ENCODE data around the gene KRT84.

The KRT84 gene

DNA sequence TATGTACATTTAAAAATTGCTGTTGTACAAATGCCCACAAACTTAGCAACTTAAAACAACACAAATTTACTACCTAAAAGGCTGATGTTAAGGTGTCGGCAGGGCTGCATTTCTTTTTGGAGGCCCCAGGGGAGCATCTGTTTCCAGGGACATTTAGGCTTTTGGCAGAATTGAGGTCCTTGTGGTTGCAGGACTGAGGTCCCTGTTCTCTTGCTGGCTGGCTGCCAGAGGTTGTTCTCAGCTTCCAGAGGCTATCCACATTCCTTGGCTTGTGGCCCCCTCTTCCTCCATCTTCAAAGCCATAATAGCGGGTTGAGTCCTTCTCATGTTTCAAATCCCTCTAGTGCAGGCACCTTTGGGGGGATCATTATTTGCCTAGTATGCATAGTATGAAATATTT lies 41.9 kb downstream of the KRT84 start:
- Histone ChIP-seq H4K8ac (ENCODE audit: low read length) (no peak overlapping the region), H3K4me3 (ENCODE audit: insufficient read depth in 1 of 2, low read depth in 1 of 2, low read length in 2 of 2) (no peak overlapping the region), H3K36me3 (ENCODE audit: control insufficient read depth in 1 of 2, insufficient read depth in 2 of 2, low read depth in 1 of 2, low read length in 2 of 2) (no peaks in the 10 kb centered on the region), H3K27ac (ENCODE audit: low read length, poor library complexity, severe bottlenecking) (no peak overlapping the region), H3K9ac (ENCODE audit: low read length) (no peak overlapping the region), H3K4ac (ENCODE audit: low read depth in 1 of 2, low read length in 2 of 2) (no peak overlapping the region), H3K14ac (ENCODE audit: low read length in 2 of 2) (no peak overlapping the region), H2BK5ac (ENCODE audit: low read depth, low read length, poor library complexity, severe bottlenecking) (no peak overlapping the region), H3K27me3 (ENCODE audit: control insufficient read depth in 1 of 2, insufficient read depth in 1 of 2, low read length in 2 of 2) (peaks cover 67 to 97% of the 10 kb centered on the region in 2 experiments), H4K91ac (ENCODE audit: low read length) (no peak overlapping the region), H3K9me3 (ENCODE audit: control insufficient read depth, low read length) (peaks cover 7% of the 10 kb centered on the region), H3K4me1 (ENCODE audit: control insufficient read depth, insufficient read depth, low read depth, low read length) (no peaks in the 10 kb centered on the region), H2BK12ac (ENCODE audit: low read length in 2 of 2) (no peak overlapping the region), H3K18ac (ENCODE audit: low read depth in 1 of 2, low read length in 2 of 2) (no peak overlapping the region), H2BK120ac (ENCODE audit: low read depth, low read length) (no peak overlapping the region), H3K4me2 (ENCODE audit: low read length, poor library complexity, severe bottlenecking) (no peak overlapping the region), H2AFZ (ENCODE audit: low read depth, low read length) (no peak overlapping the region), H2AK5ac (ENCODE audit: low read length, severe bottlenecking) (no peak overlapping the region), H3K23ac (ENCODE audit: low read length in 2 of 2) (no peak overlapping the region), H3K79me1 (replicated peaks; ENCODE audit: low read length, poor library complexity, severe bottlenecking) (no peaks in the 10 kb centered on the region), H2BK15ac (ENCODE audit: low read depth, poor library complexity, severe bottlenecking) (no peak overlapping the region)
- no peak for DNase-seq
- 75% methylated on average over 2 of the region's 2 CpGs for WGBS

DNA sequence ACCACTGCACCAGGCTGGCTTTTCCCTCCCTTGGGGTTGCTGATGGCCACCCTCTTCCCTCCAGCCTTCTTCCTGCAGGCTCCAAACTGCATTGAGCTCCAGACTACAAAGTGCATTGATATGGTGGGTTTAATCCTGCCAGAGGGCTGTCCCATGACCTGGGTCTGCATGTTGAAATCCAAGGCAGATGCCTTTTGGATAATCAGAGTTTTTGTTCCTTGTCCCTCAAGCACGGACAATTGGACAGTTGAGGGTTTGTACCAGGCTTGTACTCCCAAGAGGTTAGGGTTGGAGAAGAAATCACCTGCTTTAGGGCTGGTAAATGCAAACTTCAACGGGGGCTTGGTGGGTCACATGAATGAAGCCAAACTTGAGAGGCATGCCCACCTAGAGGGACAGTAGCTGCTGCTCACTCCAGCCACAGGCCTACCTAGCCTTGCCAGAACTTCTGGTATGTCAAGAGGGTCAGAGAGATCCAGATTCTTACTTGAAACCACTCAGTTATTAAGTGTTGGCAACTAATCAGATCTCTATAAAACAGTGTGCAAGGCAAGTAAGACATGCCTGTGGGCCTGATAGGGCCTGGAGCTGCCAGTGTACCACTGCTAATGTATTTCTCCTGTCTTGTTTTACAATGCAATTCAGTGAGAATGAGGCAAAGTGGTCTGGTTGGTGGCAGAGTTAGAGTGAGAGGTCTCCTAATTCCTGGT lies 42.5 kb downstream of the KRT84 start:
- Histone ChIP-seq H3K79me1 (replicated peaks; ENCODE audit: low read length, poor library complexity, severe bottlenecking) (no peaks in the 10 kb centered on the region), H2BK15ac (ENCODE audit: low read depth, poor library complexity, severe bottlenecking) (no peak overlapping the region), H3K4me3 (ENCODE audit: insufficient read depth in 1 of 2, low read depth in 1 of 2, low read length in 2 of 2) (no peak overlapping the region), H3K36me3 (ENCODE audit: control insufficient read depth in 1 of 2, insufficient read depth in 2 of 2, low read depth in 1 of 2, low read length in 2 of 2) (no peaks in the 10 kb centered on the region), H3K4me2 (ENCODE audit: low read length, poor library complexity, severe bottlenecking) (no peak overlapping the region), H2BK5ac (ENCODE audit: low read depth, low read length, poor library complexity, severe bottlenecking) (no peak overlapping the region), H3K23ac (ENCODE audit: low read length in 2 of 2) (no peak overlapping the region), H3K4ac (ENCODE audit: low read depth in 1 of 2, low read length in 2 of 2) (no peak overlapping the region), H4K91ac (ENCODE audit: low read length) (no peak overlapping the region), H2BK12ac (ENCODE audit: low read length in 2 of 2) (no peak overlapping the region), H3K9me3 (ENCODE audit: control insufficient read depth, low read length) (peaks cover 7% of the 10 kb centered on the region), H2BK120ac (ENCODE audit: low read depth, low read length) (no peak overlapping the region), H3K4me1 (ENCODE audit: control insufficient read depth, insufficient read depth, low read depth, low read length) (no peaks in the 10 kb centered on the region), H3K27me3 (ENCODE audit: control insufficient read depth in 1 of 2, insufficient read depth in 1 of 2, low read length in 2 of 2) (peaks cover 67 to 94% of the 10 kb centered on the region in 2 experiments), H3K14ac (ENCODE audit: low read length in 2 of 2) (no peak overlapping the region), H3K9ac (ENCODE audit: low read length) (no peak overlapping the region), H4K8ac (ENCODE audit: low read length) (no peak overlapping the region), H3K18ac (ENCODE audit: low read depth in 1 of 2, low read length in 2 of 2) (no peak overlapping the region), H2AFZ (ENCODE audit: low read depth, low read length) (no peak overlapping the region), H2AK5ac (ENCODE audit: low read length, severe bottlenecking) (no peak overlapping the region), H3K27ac (ENCODE audit: low read length, poor library complexity, severe bottlenecking) (no peak overlapping the region)
- 65% methylated on average over 2 of the region's 2 CpGs for WGBS
- DNase-seq = no peak

DNA sequence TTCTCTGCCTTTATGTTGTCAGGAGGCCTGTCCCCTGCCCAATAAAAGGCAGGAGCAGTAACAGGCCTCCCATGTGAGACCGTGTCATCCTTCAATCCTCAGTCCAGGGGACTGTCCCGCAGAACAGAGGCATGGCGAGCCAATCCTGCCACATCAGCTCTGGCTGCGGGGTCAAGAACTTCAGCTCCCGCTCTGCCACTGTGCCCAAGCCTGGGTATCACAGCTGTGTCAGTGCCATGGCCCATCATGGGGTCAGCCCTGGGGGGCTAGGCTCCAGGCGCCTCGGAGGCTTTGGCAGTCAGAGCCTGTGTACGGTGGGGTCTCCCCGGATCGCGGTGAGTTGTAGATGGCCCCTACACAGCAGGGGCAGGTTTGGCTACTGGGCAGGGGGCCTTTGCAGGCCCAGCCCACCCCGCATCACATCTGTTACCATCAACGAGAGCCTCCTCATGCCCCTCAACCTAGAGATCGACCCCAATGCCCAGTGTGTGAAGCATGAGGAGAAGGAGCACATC lies 44.3 kb downstream of the KRT84 start:
- no peak overlapping the region for H3K4me3 ChIP-seq (ENCODE audit: insufficient read depth in 1 of 2, low read depth in 1 of 2, low read length in 2 of 2)
- WGBS = 88% methylated on average over 12 of the region's 14 CpGs
- no peak overlapping the region for H2BK12ac ChIP-seq (ENCODE audit: low read length in 2 of 2)
- no peaks in the 10 kb centered on the region for H3K36me3 ChIP-seq (ENCODE audit: control insufficient read depth in 1 of 2, insufficient read depth in 2 of 2, low read depth in 1 of 2, low read length in 2 of 2)
- H3K4ac ChIP-seq (ENCODE audit: low read depth in 1 of 2, low read length in 2 of 2) = no peak overlapping the region
- H2BK120ac ChIP-seq (ENCODE audit: low read depth, low read length) = no peak overlapping the region
- H3K9ac ChIP-seq (ENCODE audit: low read length) = no peak overlapping the region
- no peak overlapping the region for H3K27ac ChIP-seq (ENCODE audit: low read length, poor library complexity, severe bottlenecking)
- H3K9me3 ChIP-seq (ENCODE audit: control insufficient read depth, low read length) = peaks cover 7% of the 10 kb centered on the region
- no peak overlapping the region for H3K4me2 ChIP-seq (ENCODE audit: low read length, poor library complexity, severe bottlenecking)
- peaks cover 65 to 76% of the 10 kb centered on the region in 2 experiments for H3K27me3 ChIP-seq (ENCODE audit: control insufficient read depth in 1 of 2, insufficient read depth in 1 of 2, low read length in 2 of 2)
- H2BK5ac ChIP-seq (ENCODE audit: low read depth, low read length, poor library complexity, severe bottlenecking) = no peak overlapping the region
- no peak overlapping the region for H4K91ac ChIP-seq (ENCODE audit: low read length)
- no peak overlapping the region for H3K14ac ChIP-seq (ENCODE audit: low read length in 2 of 2)
- H2AFZ ChIP-seq (ENCODE audit: low read depth, low read length) = no peak overlapping the region
- no peak overlapping the region for H2AK5ac ChIP-seq (ENCODE audit: low read length, severe bottlenecking)
- no peaks in the 10 kb centered on the region for H3K4me1 ChIP-seq (ENCODE audit: control insufficient read depth, insufficient read depth, low read depth, low read length)
- H2BK15ac ChIP-seq (ENCODE audit: low read depth, poor library complexity, severe bottlenecking) = no peak overlapping the region
- no peak overlapping the region for H4K8ac ChIP-seq (ENCODE audit: low read length)
- no peak overlapping the region for H3K23ac ChIP-seq (ENCODE audit: low read length in 2 of 2)
- H3K18ac ChIP-seq (ENCODE audit: low read depth in 1 of 2, low read length in 2 of 2) = no peak overlapping the region
- no peaks in the 10 kb centered on the region for H3K79me1 ChIP-seq (replicated peaks; ENCODE audit: low read length, poor library complexity, severe bottlenecking)
- no peak for DNase-seq

DNA sequence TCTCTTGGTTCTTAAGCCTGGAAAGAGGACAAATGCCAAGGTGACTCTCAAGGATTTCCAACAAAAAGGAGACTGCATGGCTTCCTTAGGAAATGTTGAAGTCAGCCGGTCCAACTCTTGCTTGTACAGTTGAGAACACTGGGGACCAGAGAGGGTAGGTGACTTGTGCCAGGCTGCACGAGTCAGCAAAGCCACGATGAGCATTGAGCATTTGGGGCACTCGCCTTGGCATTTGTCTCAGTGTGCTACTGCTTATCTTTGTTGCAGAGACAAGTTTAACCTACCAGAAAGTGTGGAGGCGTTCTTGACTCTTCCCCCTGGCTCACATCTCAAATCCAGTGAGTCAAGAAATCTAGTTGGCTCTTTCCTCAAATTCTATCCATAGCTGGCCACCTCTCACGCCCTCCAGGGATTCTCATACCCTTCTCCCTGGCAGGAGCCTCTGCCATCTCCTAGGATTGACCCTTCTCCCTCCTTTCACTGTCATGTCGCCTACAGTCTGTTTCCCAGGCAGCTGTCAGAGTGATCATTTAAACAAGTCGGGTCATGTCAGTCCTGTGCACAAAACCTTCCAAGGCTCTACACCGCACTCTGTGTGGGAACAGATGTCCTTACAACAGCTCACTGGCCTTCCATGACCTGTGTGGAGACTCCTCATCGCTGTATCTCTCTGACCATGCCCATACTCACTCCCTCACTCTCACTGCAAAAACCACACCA lies 47.1 kb downstream of the KRT84 start:
- no peak overlapping the region for H3K14ac ChIP-seq (ENCODE audit: low read length in 2 of 2)
- H3K27ac ChIP-seq (ENCODE audit: low read length, poor library complexity, severe bottlenecking) = no peak overlapping the region
- no peak overlapping the region for H3K9ac ChIP-seq (ENCODE audit: low read length)
- H3K18ac ChIP-seq (ENCODE audit: low read depth in 1 of 2, low read length in 2 of 2) = no peak overlapping the region
- H2BK120ac ChIP-seq (ENCODE audit: low read depth, low read length) = no peak overlapping the region
- no peak overlapping the region for H3K4ac ChIP-seq (ENCODE audit: low read depth in 1 of 2, low read length in 2 of 2)
- H3K4me3 ChIP-seq (ENCODE audit: insufficient read depth in 1 of 2, low read depth in 1 of 2, low read length in 2 of 2) = no peak overlapping the region
- H2BK5ac ChIP-seq (ENCODE audit: low read depth, low read length, poor library complexity, severe bottlenecking) = no peak overlapping the region
- peaks cover 16% of the 10 kb centered on the region for H3K9me3 ChIP-seq (ENCODE audit: control insufficient read depth, low read length)
- WGBS = 77% methylated on average over 10 of the region's 10 CpGs
- H2AK5ac ChIP-seq (ENCODE audit: low read length, severe bottlenecking) = no peak overlapping the region
- no peak overlapping the region for H4K8ac ChIP-seq (ENCODE audit: low read length)
- peaks cover 54 to 62% of the 10 kb centered on the region in 2 experiments for H3K27me3 ChIP-seq (ENCODE audit: control insufficient read depth in 1 of 2, insufficient read depth in 1 of 2, low read length in 2 of 2)
- H3K23ac ChIP-seq (ENCODE audit: low read length in 2 of 2) = no peak overlapping the region
- H3K4me2 ChIP-seq (ENCODE audit: low read length, poor library complexity, severe bottlenecking) = no peak overlapping the region
- H3K4me1 ChIP-seq (ENCODE audit: control insufficient read depth, insufficient read depth, low read depth, low read length) = no peaks in the 10 kb centered on the region
- H3K36me3 ChIP-seq (ENCODE audit: control insufficient read depth in 1 of 2, insufficient read depth in 2 of 2, low read depth in 1 of 2, low read length in 2 of 2) = no peaks in the 10 kb centered on the region
- no peak for DNase-seq
- H2BK15ac ChIP-seq (ENCODE audit: low read depth, poor library complexity, severe bottlenecking) = no peak overlapping the region
- H2AFZ ChIP-seq (ENCODE audit: low read depth, low read length) = no peak overlapping the region
- H3K79me1 ChIP-seq (replicated peaks; ENCODE audit: low read length, poor library complexity, severe bottlenecking) = no peaks in the 10 kb centered on the region
- no peak overlapping the region for H4K91ac ChIP-seq (ENCODE audit: low read length)
- no peak overlapping the region for H2BK12ac ChIP-seq (ENCODE audit: low read length in 2 of 2)
